Panc1 (cell line): ENCODE data around the gene ATE1. TPM values are rescaled to one million over a fixed set of nuclear protein-coding genes. Genes with fewer than 3 reads are reported as not detected.

ENCODE experiments used
- ATAC-seq: fragments of 200-7000 bp; cut with Tn5 transposase; 2 replicates; pipeline ENCODE4 v1.9.1; 2020; ENCODE audit warnings: mild to moderate bottlenecking, moderate library complexity
- BruUV-seq: library from RNA; stranded (reverse); fragments of 400-500 nt; replicated peaks from 2 replicates; lab custom pipeline; 2021; lab: Mats Ljungman, UMichigan
- CTCF ChIA-PET: fragments of 300-600 bp; sonication (Branson Sonifier 250); formaldehyde crosslinking; loops from one replicate; lab custom pipeline; 2022; ENCODE audit warnings: antibody characterized with exemption; lab: Charles Lee
- POLR2A ChIA-PET: fragments of 300-600 bp; sonication (Branson Sonifier 250); formaldehyde crosslinking; loops from one replicate; lab custom pipeline; 2022; ENCODE audit warnings: antibody characterized with exemption; lab: Charles Lee
- DNase-seq: peaks from one replicate; pipeline ENCODE4 v3.0.0-alpha.2; 2010; ENCODE audit warnings: low read depth, low spot score
- H3K27ac ChIP-seq: 2 replicates; pipeline ENCODE4 v1.5.1; 2011; ENCODE audit warnings: mild to moderate bottlenecking, low read length, inconsistent platforms
- H3K27me3 ChIP-seq: fragments of 200-500 bp; sonication (Bioruptor generic); 2 replicates; pipeline ENCODE4 v1.6.0; 2014; ENCODE audit warnings: low read length, inconsistent platforms; ENCODE audit not compliant: control insufficient read depth, insufficient read depth
- H3K36me3 ChIP-seq: fragments of 200-500 bp; sonication (Bioruptor generic); 2 replicates; pipeline ENCODE4 v1.5.1; 2014; ENCODE audit warnings: inconsistent platforms, mild to moderate bottlenecking, low read length, moderate library complexity; ENCODE audit not compliant: control insufficient read depth, insufficient read depth
- H3K4me1 ChIP-seq: 2 replicates; pipeline ENCODE4 v1.5.1; 2011; ENCODE audit warnings: inconsistent platforms, mild to moderate bottlenecking, low read length, moderate library complexity; ENCODE audit not compliant: control insufficient read depth, insufficient read depth
- H3K4me3 ChIP-seq, 2 experiments: 2 replicates each; pipeline ENCODE4 v1.5.1; 2011 to 2012; ENCODE audit warnings: low read depth in 2 of 2, low read length in 2 of 2, mild to moderate bottlenecking in 2 of 2, inconsistent platforms in 1 of 2, moderate library complexity in 1 of 2
- H3K9me3 ChIP-seq: fragments of 200-500 bp; sonication (Bioruptor generic); 2 replicates; pipeline ENCODE4 v1.5.1; 2014; ENCODE audit warnings: low read depth, mild to moderate bottlenecking, inconsistent platforms, low read length, moderate library complexity; ENCODE audit not compliant: control insufficient read depth, insufficient read depth
- POLR2AphosphoS5 ChIP-seq: IDR thresholded peaks from 2 replicates; pipeline ENCODE4 v1.6.1; 2012; ENCODE audit warnings: mild to moderate bottlenecking, low read depth, low read length, moderate library complexity
- REST ChIP-seq, 2 experiments: IDR thresholded peaks; 2 replicates each; pipeline ENCODE4 v1.6.1; 2011 to 2012; ENCODE audit warnings: low read depth in 2 of 2, control low read depth in 1 of 2, low read length in 1 of 2, mild to moderate bottlenecking in 1 of 2, moderate library complexity in 1 of 2; ENCODE audit not compliant: insufficient read depth in 1 of 2
- SIN3A ChIP-seq: IDR thresholded peaks from 2 replicates; pipeline ENCODE4 v1.6.1; 2012; ENCODE audit warnings: low read depth, mild to moderate bottlenecking, low read length, moderate library complexity, borderline replicate concordance; ENCODE audit not compliant: insufficient read depth
- TCF7L2 ChIP-seq: IDR thresholded peaks from 2 replicates; pipeline ENCODE4 v1.6.1; 2011; ENCODE audit warnings: mild to moderate bottlenecking, low read depth, low read length, inconsistent platforms
- in situ Hi-C: cut with HindIII; loops from 2 replicates; pipeline ENCODE4 v1.10.0; 2016; ENCODE audit warnings: low sequenced_read_pairs, low pct_unique_long_range_greater_than_20kb
- intact Hi-C: fragments of 100-400 bp; cut with micrococcal nuclease; formaldehyde crosslinking; loops from one replicate; pipeline ENCODE4 v1.10.0; 2022; ENCODE audit not compliant: unreplicated experiment
- total RNA-seq: library from RNA; stranded (reverse); gene quantifications from one replicate; pipeline ENCODE4 v1.2.1, GENCODE V29; 2021; ENCODE audit not compliant: unreplicated experiment
- TF ChIP-seq, protein P1 (sequence below): fragments of 450-650 bp; IDR thresholded peaks from 2 replicates; pipeline ENCODE4 v1.5.1; 2017; ENCODE audit warnings: mild to moderate bottlenecking

ATE1 gene
- total RNA-seq, 1 experiment from 2014 or later: 45.5 TPM

GRCh38 chr10:121796342-121796741, 131.5 kb downstream of the ATE1 start:
- Histone ChIP-seq H3K4me1 (no peaks in the 10 kb centered on the region), H3K36me3 (no peaks in the 10 kb centered on the region), H3K4me3 (no peak overlapping the region), H3K27me3 (no peaks in the 10 kb centered on the region), H3K9me3 (no peaks in the 10 kb centered on the region), H3K27ac (no peak overlapping the region)
- POLR2A ChIA-PET: interaction anchor here (0.6 kb wide), 1 partner anchor 555 kb away, joined by 5 read pairs; no protein-coding TSS in a partner anchor
- DNase-seq (no peak), ATAC-seq (no peak)
- CTCF ChIA-PET: no interaction called here
- BruUV-seq: no TSS peak
- in situ Hi-C loops (no loop called here), intact Hi-C loops (no loop called here)
- TF ChIP-seq TCF7L2 (no peak), SIN3A (no peak), POLR2AphosphoS5 (no peak), REST (IDR thresholded peaks at IDR 0.05; ENCODE audit: insufficient read depth in 1 of 2, low read depth in 2 of 2, low read length in 1 of 2) (no peak)
- TF ChIP-seq, protein P1, sequence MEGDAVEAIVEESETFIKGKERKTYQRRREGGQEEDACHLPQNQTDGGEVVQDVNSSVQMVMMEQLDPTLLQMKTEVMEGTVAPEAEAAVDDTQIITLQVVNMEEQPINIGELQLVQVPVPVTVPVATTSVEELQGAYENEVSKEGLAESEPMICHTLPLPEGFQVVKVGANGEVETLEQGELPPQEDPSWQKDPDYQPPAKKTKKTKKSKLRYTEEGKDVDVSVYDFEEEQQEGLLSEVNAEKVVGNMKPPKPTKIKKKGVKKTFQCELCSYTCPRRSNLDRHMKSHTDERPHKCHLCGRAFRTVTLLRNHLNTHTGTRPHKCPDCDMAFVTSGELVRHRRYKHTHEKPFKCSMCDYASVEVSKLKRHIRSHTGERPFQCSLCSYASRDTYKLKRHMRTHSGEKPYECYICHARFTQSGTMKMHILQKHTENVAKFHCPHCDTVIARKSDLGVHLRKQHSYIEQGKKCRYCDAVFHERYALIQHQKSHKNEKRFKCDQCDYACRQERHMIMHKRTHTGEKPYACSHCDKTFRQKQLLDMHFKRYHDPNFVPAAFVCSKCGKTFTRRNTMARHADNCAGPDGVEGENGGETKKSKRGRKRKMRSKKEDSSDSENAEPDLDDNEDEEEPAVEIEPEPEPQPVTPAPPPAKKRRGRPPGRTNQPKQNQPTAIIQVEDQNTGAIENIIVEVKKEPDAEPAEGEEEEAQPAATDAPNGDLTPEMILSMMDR: no peak

DNA sequence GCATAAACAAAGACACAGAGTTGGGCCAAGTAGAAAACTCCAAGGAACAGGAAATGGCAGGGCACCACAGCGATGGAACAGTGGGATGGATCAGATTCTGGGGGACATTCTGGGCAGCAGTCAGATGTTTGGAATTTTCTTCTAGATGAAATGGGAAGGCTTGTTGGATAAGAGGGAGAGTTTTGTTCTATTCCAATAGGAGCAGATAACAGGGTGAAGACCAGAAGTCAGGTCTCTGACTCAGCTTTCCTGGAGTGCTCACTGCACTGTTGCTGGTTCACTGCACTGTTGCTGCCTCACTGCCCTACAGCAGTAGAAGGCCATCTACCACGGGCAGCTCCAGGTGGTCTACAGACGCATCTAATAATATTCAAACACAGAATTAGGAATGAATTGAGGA, 135.6 kb downstream of the ATE1 start:
- ChIA-PET CTCF (no interaction called here), POLR2A (no interaction called here)
- in situ Hi-C loops: no loop called here
- no TSS peak for BruUV-seq
- intact Hi-C loops: no loop called here
- H3K27me3 ChIP-seq: no peaks in the 10 kb centered on the region
- no peaks in the 10 kb centered on the region for H3K36me3 ChIP-seq
- ATAC-seq: peak; percentile 48; the same call in 1 of the 2 replicates
- no peak overlapping the region for H3K27ac ChIP-seq
- H3K4me3 ChIP-seq: no peak overlapping the region
- no peak for DNase-seq
- no peak for TF ChIP-seq REST (IDR thresholded peaks at IDR 0.05; ENCODE audit: insufficient read depth in 1 of 2, low read depth in 2 of 2, low read length in 1 of 2)
- TF ChIP-seq, protein P1: no peak
- TF ChIP-seq SIN3A: no peak
- no peak for TF ChIP-seq POLR2AphosphoS5
- no peaks in the 10 kb centered on the region for H3K9me3 ChIP-seq
- H3K4me1 ChIP-seq: no peaks in the 10 kb centered on the region
